ENCODE results near the gene PAQR5.

Gene PAQR5

GRCh38 chr15:69412274-69412673 is 113.6 kb downstream of the PAQR5 start:
- Histone ChIP-seq H3K9me3 (ENCODE audit: insufficient read depth, low read depth, low read length) (no peaks in the 10 kb centered on the region), H3K79me2 (ENCODE audit: insufficient read depth, low read length) (peaks cover 30% of the 10 kb centered on the region), H3K36me3 (ENCODE audit: insufficient read depth, low read length) (no peaks in the 10 kb centered on the region), H4K20me1 (ENCODE audit: insufficient read depth, low read length, poor library complexity, severe bottlenecking) (peaks cover 18% of the 10 kb centered on the region), H3K4me2 (ENCODE audit: low read depth, low read length, poor library complexity, severe bottlenecking) (no peak overlapping the region), H3K4me3 (ENCODE audit: low read length, poor library complexity, severe bottlenecking) (no peak overlapping the region), H3K9me2 (replicated peaks; ENCODE audit: low read depth, low read length) (no peaks in the 10 kb centered on the region), H3K27me3 (ENCODE audit: insufficient read depth, low read length, poor library complexity, severe bottlenecking) (no peaks in the 10 kb centered on the region), H3F3A (ENCODE audit: low read depth) (no peaks in the 10 kb centered on the region), H2AFZ (ENCODE audit: low read length) (no peak overlapping the region), H3K4me1 (ENCODE audit: insufficient read depth, low read length, poor library complexity, severe bottlenecking) (peaks cover 28% of the 10 kb centered on the region), H3K9ac (ENCODE audit: low read depth, low read length, poor library complexity, severe bottlenecking) (no peak overlapping the region)
- TF ChIP-seq CTCF (conservative IDR thresholded peaks at IDR 0.05; ENCODE audit: low read length), result no peak
- no peak for TF ChIP-seq EZH2phosphoT487 (IDR thresholded peaks at IDR 0.05; ENCODE audit: borderline replicate concordance)

- Histone ChIP-seq H3K4me3 (ENCODE audit: low read length, poor library complexity, severe bottlenecking) (no peak overlapping the region), H3K9ac (ENCODE audit: low read depth, low read length, poor library complexity, severe bottlenecking) (no peak overlapping the region), H3K27me3 (ENCODE audit: insufficient read depth, low read length, poor library complexity, severe bottlenecking) (no peaks in the 10 kb centered on the region), H3K9me2 (replicated peaks; ENCODE audit: low read depth, low read length) (no peaks in the 10 kb centered on the region), H4K20me1 (ENCODE audit: insufficient read depth, low read length, poor library complexity, severe bottlenecking) (peaks cover 18% of the 10 kb centered on the region), H3F3A (ENCODE audit: low read depth) (no peaks in the 10 kb centered on the region), H3K4me1 (ENCODE audit: insufficient read depth, low read length, poor library complexity, severe bottlenecking) (peaks cover 30% of the 10 kb centered on the region), H2AFZ (ENCODE audit: low read length) (no peak overlapping the region), H3K79me2 (ENCODE audit: insufficient read depth, low read length) (peaks cover 34% of the 10 kb centered on the region), H3K9me3 (ENCODE audit: insufficient read depth, low read depth, low read length) (no peaks in the 10 kb centered on the region), H3K4me2 (ENCODE audit: low read depth, low read length, poor library complexity, severe bottlenecking) (no peak overlapping the region), H3K36me3 (ENCODE audit: insufficient read depth, low read length) (peaks cover 3% of the 10 kb centered on the region; the same call in 1 of the 2 replicates)
- no peak for TF ChIP-seq EZH2phosphoT487 (IDR thresholded peaks at IDR 0.05; ENCODE audit: borderline replicate concordance)
- TF ChIP-seq CTCF (conservative IDR thresholded peaks at IDR 0.05; ENCODE audit: low read length), result no peak
Observed at GRCh38 chr15:69412701-69413100, 114.0 kb downstream of the PAQR5 start.

GRCh38 chr15:69413822-69414700 is 115.3 kb downstream of the PAQR5 start, which contains the start of gene KIF23:
TSS of gene KIF23 (plus strand) at chr15:69414349. CDS start at chr15:69414466, 117 bp downstream.
- H4K20me1 ChIP-seq (ENCODE audit: insufficient read depth, low read length, poor library complexity, severe bottlenecking), result peaks cover 18% of the 10 kb centered on the region
- peaks cover 37% of the 10 kb centered on the region for H3K4me1 ChIP-seq (ENCODE audit: insufficient read depth, low read length, poor library complexity, severe bottlenecking)
- no peak for TF ChIP-seq EZH2phosphoT487 (IDR thresholded peaks at IDR 0.05; ENCODE audit: borderline replicate concordance)
- TF ChIP-seq CTCF (conservative IDR thresholded peaks at IDR 0.05; ENCODE audit: low read length), result no peak
- peak within 1 kb of the TSS; percentile 82 for H2AFZ ChIP-seq (ENCODE audit: low read length)
- H3K36me3 ChIP-seq (ENCODE audit: insufficient read depth, low read length), result peaks cover 14% of the 10 kb centered on the region; the same call in 1 of the 2 replicates
- no peaks in the 10 kb centered on the region for H3F3A ChIP-seq (ENCODE audit: low read depth)
- no peaks in the 10 kb centered on the region for H3K9me3 ChIP-seq (ENCODE audit: insufficient read depth, low read depth, low read length)
- H3K4me3 ChIP-seq (ENCODE audit: low read length, poor library complexity, severe bottlenecking), result peak within 1 kb of the TSS; percentile 96
- H3K9me2 ChIP-seq (replicated peaks; ENCODE audit: low read depth, low read length), result no peaks in the 10 kb centered on the region
- H3K79me2 ChIP-seq (ENCODE audit: insufficient read depth, low read length), result peaks cover 48% of the 10 kb centered on the region
- H3K27me3 ChIP-seq (ENCODE audit: insufficient read depth, low read length, poor library complexity, severe bottlenecking), result no peaks in the 10 kb centered on the region
- peak within 1 kb of the TSS; percentile 90 for H3K4me2 ChIP-seq (ENCODE audit: low read depth, low read length, poor library complexity, severe bottlenecking)
- peak within 1 kb of the TSS; percentile 87 for H3K9ac ChIP-seq (ENCODE audit: low read depth, low read length, poor library complexity, severe bottlenecking)

Data from Loucy (cell line).